GM12878 (cell line): Measurements from ENCODE around the gene FBLN5. TPM values are rescaled to one million over a fixed set of nuclear protein-coding genes. Genes with fewer than 3 reads are reported as not detected.

ENCODE experiments used
- ATAC-seq: fragments of 200-7000 bp; cut with Tn5 transposase; 3 replicates; pipeline ENCODE4 v1.9.1; 2020; ENCODE audit warnings: mild to moderate bottlenecking, moderate library complexity
- BruUV-seq: library from RNA; stranded (reverse); fragments of 400-500 nt; replicated peaks from 2 replicates; lab custom pipeline; 2021; lab: Mats Ljungman, UMichigan
- CTCF ChIA-PET: fragments of 300-600 bp; sonication (Branson Sonifier 250); formaldehyde crosslinking; extraction: SDS; loops from one replicate; lab custom pipeline; 2021; ENCODE audit warnings: inconsistent platforms; lab: Yijun Ruan, JAX
- POLR2A ChIA-PET: fragments of 350-600 bp; formaldehyde crosslinking; extraction: SDS; loops from one replicate; lab custom pipeline; 2021; ENCODE audit warnings: inconsistent platforms; lab: Charles Lee
- RAD21 ChIA-PET: fragments of 300-600 bp; sonication (Branson Sonifier 250); formaldehyde crosslinking; loops from one replicate; lab custom pipeline; 2023; ENCODE audit warnings: antibody characterized with exemption; ENCODE audit not compliant: unreplicated experiment; lab: Charles Lee
- SMC1A ChIA-PET: fragments of 300-600 bp; sonication (Branson Sonifier 250); formaldehyde crosslinking; loops from one replicate; lab custom pipeline; 2023; ENCODE audit not compliant: unreplicated experiment, uncharacterized antibody; lab: Charles Lee
- DNase-seq: peaks from one replicate; pipeline ENCODE4 v3.0.0-alpha.2; 2011; ENCODE audit warnings: low read depth, low spot score
- FAIRE-seq: peaks from 3 replicates; lab custom pipeline; 2011; peaks lifted over from hg19 to GRCh38; lab: Jason Lieb, UNC
- H2AFZ ChIP-seq: 2 replicates; pipeline ENCODE4 v1.6.0; 2011; ENCODE audit warnings: low read depth, low read length, control low read depth; ENCODE audit not compliant: control insufficient read depth
- H3K27ac ChIP-seq: 2 replicates; pipeline ENCODE4 v1.5.1; 2011; ENCODE audit warnings: control low read depth; ENCODE audit not compliant: control insufficient read depth, insufficient read depth
- H3K27me3 ChIP-seq, 2 experiments: replicated peaks in 1 of 2; 2 replicates each; pipeline versions ENCODE4 v1.6.0 to v1.6.1; 2011; ENCODE audit warnings: low read length in 1 of 2; ENCODE audit not compliant: control insufficient read depth in 2 of 2, insufficient read depth in 2 of 2
- H3K36me3 ChIP-seq, 2 experiments: 2 replicates each; pipeline ENCODE4 v1.5.1; 2011; ENCODE audit warnings: low read length in 1 of 2; ENCODE audit not compliant: control insufficient read depth in 2 of 2, insufficient read depth in 2 of 2
- H3K4me1 ChIP-seq: 2 replicates; pipeline ENCODE4 v1.6.1; 2011; ENCODE audit warnings: mild to moderate bottlenecking, low read length, moderate library complexity, mixed read lengths; ENCODE audit not compliant: control insufficient read depth, insufficient read depth
- H3K4me2 ChIP-seq: 2 replicates; pipeline ENCODE4 v1.6.0; 2011; ENCODE audit warnings: control low read depth; ENCODE audit not compliant: control insufficient read depth, insufficient read depth
- H3K4me3 ChIP-seq: fragments of 200-600 bp; sonication (generic); 2 replicates; pipeline ENCODE4 v1.5.1; 2016
- H3K79me2 ChIP-seq: 2 replicates; pipeline ENCODE4 v1.6.0; 2011; ENCODE audit warnings: low read length; ENCODE audit not compliant: control insufficient read depth, insufficient read depth
- H3K9ac ChIP-seq: 2 replicates; pipeline ENCODE4 v1.8.0; 2011; ENCODE audit warnings: low read length, control low read depth, mixed read lengths; ENCODE audit not compliant: control insufficient read depth, insufficient read depth
- H3K9me3 ChIP-seq: replicated peaks from 3 replicates; pipeline ENCODE4 v1.5.1; 2011; ENCODE audit warnings: mild to moderate bottlenecking, low read length; ENCODE audit not compliant: control insufficient read depth, insufficient read depth
- H4K20me1 ChIP-seq: 2 replicates; pipeline ENCODE4 v1.6.0; 2011; ENCODE audit not compliant: control insufficient read depth, insufficient read depth
- ATF7 ChIP-seq: fragments of 450-650 bp; IDR thresholded peaks from 2 replicates; pipeline ENCODE4 v1.6.1; 2016; ENCODE audit warnings: low read depth, mild to moderate bottlenecking
- BCL3 ChIP-seq: IDR thresholded peaks from 2 replicates; pipeline ENCODE4 v1.6.1; 2011; ENCODE audit warnings: borderline replicate concordance, low read depth, mild to moderate bottlenecking, moderate library complexity, low read length; ENCODE audit not compliant: insufficient read depth, poor library complexity, severe bottlenecking
- CREB1 ChIP-seq: IDR thresholded peaks from 2 replicates; pipeline ENCODE4 v1.6.1; 2012; ENCODE audit warnings: low read depth, mild to moderate bottlenecking, inconsistent platforms
- EGR1 ChIP-seq, 2 experiments: IDR thresholded peaks; 1 replicate in 1 of 2; 2 replicates in 1 of 2; pipeline ENCODE4 v1.6.1; 2011 to 2012; ENCODE audit warnings: low read depth in 2 of 2, low read length in 2 of 2, borderline replicate concordance in 1 of 2, mild to moderate bottlenecking in 1 of 2, moderate library complexity in 1 of 2
- ETV6 ChIP-seq, 2 experiments: fragments of 450-650 bp in 1 of 2; IDR thresholded peaks in 1 of 2; conservative IDR thresholded peaks in 1 of 2; 2 replicates each; pipeline ENCODE4 v1.6.1; 2014; ENCODE audit warnings: antibody characterized with exemption in 1 of 2, borderline replicate concordance in 1 of 2, low read depth in 1 of 2, mild to moderate bottlenecking in 1 of 2, moderate library complexity in 1 of 2
- FOXK2 ChIP-seq: fragments of 450-650 bp; IDR thresholded peaks from 2 replicates; pipeline ENCODE4 v1.6.1; 2017; ENCODE audit warnings: mild to moderate bottlenecking, moderate library complexity
- GABPA ChIP-seq: IDR thresholded peaks from 2 replicates; pipeline ENCODE4 v1.6.1; 2014; ENCODE audit warnings: antibody characterized with exemption, low read depth, mild to moderate bottlenecking, inconsistent platforms
- GATAD2B ChIP-seq: fragments of 450-650 bp; conservative IDR thresholded peaks from 2 replicates; pipeline ENCODE4 v1.6.1; 2017; ENCODE audit warnings: low read depth, mild to moderate bottlenecking, moderate library complexity
- HDAC6 ChIP-seq: fragments of 200-600 bp; sonication (generic); IDR thresholded peaks from one replicate; pipeline ENCODE4 v1.8.0; 2017; ENCODE audit warnings: antibody characterized with exemption; ENCODE audit not compliant: unreplicated experiment
- IRF4 ChIP-seq: IDR thresholded peaks from 2 replicates; pipeline ENCODE4 v1.6.1; 2011; ENCODE audit warnings: low read depth, low read length
- MTA2 ChIP-seq: fragments of 450-650 bp; IDR thresholded peaks from 2 replicates; pipeline ENCODE4 v1.6.1; 2016; ENCODE audit warnings: low read depth, mild to moderate bottlenecking, moderate library complexity
- NFIC ChIP-seq: IDR thresholded peaks from 2 replicates; pipeline ENCODE4 v1.6.1; 2012; ENCODE audit warnings: low read depth, mild to moderate bottlenecking, inconsistent platforms, low read length, moderate library complexity
- NFXL1 ChIP-seq: fragments of 450-650 bp; IDR thresholded peaks from 2 replicates; pipeline ENCODE4 v1.6.1; 2017; ENCODE audit warnings: antibody characterized with exemption, mild to moderate bottlenecking, borderline replicate concordance
- RB1 ChIP-seq: fragments of 450-650 bp; formaldehyde crosslinking; IDR thresholded peaks from 2 replicates; pipeline ENCODE4 v1.6.1; 2017; ENCODE audit warnings: mild to moderate bottlenecking, borderline replicate concordance
- TARDBP ChIP-seq: IDR thresholded peaks from 2 replicates; pipeline ENCODE4 v1.6.1; 2016; ENCODE audit warnings: borderline replicate concordance
- YBX1 ChIP-seq: fragments of 450-650 bp; IDR thresholded peaks from 2 replicates; pipeline ENCODE4 v1.6.1; 2016; ENCODE audit warnings: antibody characterized with exemption
- ZBED1 ChIP-seq: IDR thresholded peaks from 2 replicates; pipeline ENCODE4 v1.6.1; 2016; ENCODE audit warnings: borderline replicate concordance
- in situ Hi-C: fragments of 300-500 bp; cut with MboI; formaldehyde crosslinking; loops from 9 replicates; pipeline ENCODE4 v1.14.3; 2018; ENCODE audit warnings: mixed read lengths
- intact Hi-C: fragments of 100-400 bp; cut with micrococcal nuclease; formaldehyde crosslinking; loops from one replicate; pipeline ENCODE4 v1.14.2; 2022; ENCODE audit not compliant: unreplicated experiment
- polyA plus RNA-seq, 11 experiments: library from polyadenylated mRNA; depleted of rRNA in 4 of 11; unstranded in 6 of 11; stranded (reverse) in 5 of 11; fragments of >200 nt; fragmentation: Nextera tagmentation in 4 of 11; fragmentation: Illumina TruSeq in 1 of 11; extraction: Ambion mirVana in 4 of 11; extraction: Trizol in 1 of 11; gene quantifications; 1 replicate in 1 of 11; 2 replicates in 10 of 11; pipeline versions ENCODE4 v1.2.1 to v1.2.3, GENCODE V29; 2011 to 2016; ENCODE audit warnings: inconsistent platforms in 2 of 11, missing spikeins in 2 of 11, low read depth in 1 of 11
- total RNA-seq, 4 experiments: library from RNA; depleted of rRNA in 3 of 4; stranded (reverse); fragments of >200 nt in 3 of 4; fragmentation: Illumina TruSeq in 1 of 4; extraction: Trizol in 1 of 4; gene quantifications; 2 replicates each; pipeline versions ENCODE4 v1.2.1 to v1.2.3, GENCODE V29; 2013 to 2021
- TF ChIP-seq, protein P1 (sequence below): fragments of 450-650 bp; IDR thresholded peaks from 2 replicates; pipeline ENCODE4 v1.6.1; 2016; ENCODE audit warnings: mild to moderate bottlenecking
- TF ChIP-seq, protein P2 (sequence below): IDR thresholded peaks from 2 replicates; pipeline ENCODE4 v1.6.1; 2012; ENCODE audit warnings: low read depth, low read length, improper control_type of control experiment

FBLN5 gene
- total and polyA plus RNA-seq, 10 of the 15 experiments (the other 5 are each of a cell fraction or from before 2014, with no cell fraction given), result 0.03 to 0.64 (median 0.24) TPM

GRCh38 chr14:91980157-91980556 is 32.7 kb upstream of the FBLN5 start:
- no peaks in the 10 kb centered on the region for H3K27me3 ChIP-seq
- DNase-seq (peak; percentile 16), FAIRE-seq (peak; percentile 65), ATAC-seq (peak; percentile 81)
- intact Hi-C loops, result no loop called here
- POLR2A ChIA-PET, result no interaction called here
- no TSS peak for BruUV-seq
- RAD21 ChIA-PET, result no interaction called here
- H3K4me2 ChIP-seq, result no peak overlapping the region
- H3K9me3 ChIP-seq, result no peaks in the 10 kb centered on the region
- CTCF ChIA-PET, result interaction anchor here (1.1 kb wide), 1 partner anchor 15 kb away, joined by 3 read pairs; no protein-coding TSS in a partner anchor
- no peaks in the 10 kb centered on the region for H3K4me1 ChIP-seq
- no peaks in the 10 kb centered on the region for H4K20me1 ChIP-seq
- H3K79me2 ChIP-seq, result no peaks in the 10 kb centered on the region
- H2AFZ ChIP-seq, result no peak overlapping the region
- in situ Hi-C loops, result no loop called here
- no peak overlapping the region for H3K27ac ChIP-seq
- SMC1A ChIA-PET, result no interaction called here
- peaks cover 0 to 4% of the 10 kb centered on the region in 2 experiments; a peak in 1 of 4 replicates for H3K36me3 ChIP-seq
- no peak overlapping the region for H3K9ac ChIP-seq
- no peak overlapping the region for H3K4me3 ChIP-seq
- TF ChIP-seq GABPA (peak; percentile 42; the same call in 1 of the 2 replicates), RB1 (no peak), BCL3 (no peak), ZBED1 (peak; percentile 37; the same call in 1 of the 2 replicates), NFIC (peak; percentile 86; the same call in 1 of the 2 replicates), FOXK2 (no peak), IRF4 (peak; percentile 76; the same call in 1 of the 2 replicates), MTA2 (peak; percentile 29; the same call in 1 of the 2 replicates), GATAD2B (no peak), HDAC6 (no peak), EGR1 (IDR thresholded peaks at IDR 0.05; ENCODE audit: borderline replicate concordance in 1 of 2, low read depth in 2 of 2, low read length in 2 of 2) (no peak), NFXL1 (no peak), ETV6 (conservative IDR thresholded peaks at IDR 0.05 in 1 of 2, IDR thresholded peaks at IDR 0.05 in 1 of 2; ENCODE audit: borderline replicate concordance in 1 of 2, low read depth in 1 of 2) (no peak), ATF7 (0 out of 2 replicates have a peak, but pooled peaks have one; percentile 28), YBX1 (no peak), TARDBP (no peak), CREB1 (no peak)
- TF ChIP-seq, protein P1, sequence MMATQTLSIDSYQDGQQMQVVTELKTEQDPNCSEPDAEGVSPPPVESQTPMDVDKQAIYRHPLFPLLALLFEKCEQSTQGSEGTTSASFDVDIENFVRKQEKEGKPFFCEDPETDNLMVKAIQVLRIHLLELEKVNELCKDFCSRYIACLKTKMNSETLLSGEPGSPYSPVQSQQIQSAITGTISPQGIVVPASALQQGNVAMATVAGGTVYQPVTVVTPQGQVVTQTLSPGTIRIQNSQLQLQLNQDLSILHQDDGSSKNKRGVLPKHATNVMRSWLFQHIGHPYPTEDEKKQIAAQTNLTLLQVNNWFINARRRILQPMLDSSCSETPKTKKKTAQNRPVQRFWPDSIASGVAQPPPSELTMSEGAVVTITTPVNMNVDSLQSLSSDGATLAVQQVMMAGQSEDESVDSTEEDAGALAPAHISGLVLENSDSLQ, result no peak
- TF ChIP-seq, protein P2, sequence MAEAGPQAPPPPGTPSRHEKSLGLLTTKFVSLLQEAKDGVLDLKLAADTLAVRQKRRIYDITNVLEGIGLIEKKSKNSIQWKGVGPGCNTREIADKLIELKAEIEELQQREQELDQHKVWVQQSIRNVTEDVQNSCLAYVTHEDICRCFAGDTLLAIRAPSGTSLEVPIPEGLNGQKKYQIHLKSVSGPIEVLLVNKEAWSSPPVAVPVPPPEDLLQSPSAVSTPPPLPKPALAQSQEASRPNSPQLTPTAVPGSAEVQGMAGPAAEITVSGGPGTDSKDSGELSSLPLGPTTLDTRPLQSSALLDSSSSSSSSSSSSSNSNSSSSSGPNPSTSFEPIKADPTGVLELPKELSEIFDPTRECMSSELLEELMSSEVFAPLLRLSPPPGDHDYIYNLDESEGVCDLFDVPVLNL, result no peak
